ENCODE results near the gene DUSP9.

DUSP9 gene

DNA sequence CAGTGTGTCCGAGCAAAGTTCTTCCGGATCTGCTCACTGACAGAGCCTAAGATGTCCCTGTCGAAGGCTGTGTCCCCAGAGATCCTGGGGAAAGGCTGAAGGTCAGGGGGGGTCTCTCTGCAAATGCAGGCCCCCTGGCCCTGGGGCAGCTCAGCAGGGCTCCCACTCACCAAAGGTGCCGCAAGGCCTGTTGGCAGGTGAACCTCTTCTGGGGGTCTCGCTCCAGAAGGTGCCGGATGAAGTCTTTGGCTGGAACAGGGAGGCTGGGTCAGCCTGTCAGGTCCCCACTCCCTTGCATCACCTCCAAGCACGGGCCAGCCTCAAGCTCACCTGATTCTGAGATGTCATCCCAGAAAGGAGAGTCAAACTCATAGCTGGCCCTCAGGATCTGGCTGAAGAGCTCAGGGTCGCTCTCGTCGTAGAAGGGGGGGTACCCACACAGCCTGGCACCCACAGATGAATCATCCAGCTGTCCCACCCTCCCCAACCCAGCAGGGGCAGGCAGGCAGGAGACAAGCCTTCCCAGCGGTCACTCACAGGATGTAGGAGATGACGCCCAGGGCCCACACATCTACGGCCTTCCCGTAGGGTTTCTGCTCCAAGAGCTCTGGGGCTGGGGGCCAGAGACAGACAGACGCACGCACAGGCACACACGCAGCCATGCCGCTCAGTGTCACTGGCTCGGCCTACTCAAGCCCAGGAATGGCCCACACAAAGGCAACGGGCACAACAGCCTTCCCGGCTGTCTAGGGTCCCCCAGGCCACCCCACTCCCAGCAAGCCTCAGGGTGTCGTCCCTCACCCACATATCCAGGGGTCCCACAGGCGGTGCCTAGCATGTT is 24.0 kb downstream of the DUSP9 start:
- H3K4me2 ChIP-seq (ENCODE audit: low read length), result no peak overlapping the region
- no peaks in the 10 kb centered on the region for H3K4me1 ChIP-seq (ENCODE audit: control insufficient read depth, low read length)
- H4K20me1 ChIP-seq (ENCODE audit: control insufficient read depth, insufficient read depth, low read depth, low read length), result no peaks in the 10 kb centered on the region
- H3F3A ChIP-seq (ENCODE audit: control insufficient read depth, insufficient read depth), result no peaks in the 10 kb centered on the region
- H3K4me3 ChIP-seq (ENCODE audit: low read length), result no peak overlapping the region
- H3K9me3 ChIP-seq (ENCODE audit: control insufficient read depth, insufficient read depth, low read length), result no peaks in the 10 kb centered on the region
- no peaks in the 10 kb centered on the region for H3K36me3 ChIP-seq (ENCODE audit: control insufficient read depth, low read length)
- H3K27me3 ChIP-seq (ENCODE audit: control insufficient read depth, low read length), result no peaks in the 10 kb centered on the region
- no peaks in the 10 kb centered on the region for H3K79me2 ChIP-seq (ENCODE audit: control insufficient read depth, low read length)
- no peak overlapping the region for H3K27ac ChIP-seq (ENCODE audit: low read depth, low read length)
- TF ChIP-seq, protein P1, sequence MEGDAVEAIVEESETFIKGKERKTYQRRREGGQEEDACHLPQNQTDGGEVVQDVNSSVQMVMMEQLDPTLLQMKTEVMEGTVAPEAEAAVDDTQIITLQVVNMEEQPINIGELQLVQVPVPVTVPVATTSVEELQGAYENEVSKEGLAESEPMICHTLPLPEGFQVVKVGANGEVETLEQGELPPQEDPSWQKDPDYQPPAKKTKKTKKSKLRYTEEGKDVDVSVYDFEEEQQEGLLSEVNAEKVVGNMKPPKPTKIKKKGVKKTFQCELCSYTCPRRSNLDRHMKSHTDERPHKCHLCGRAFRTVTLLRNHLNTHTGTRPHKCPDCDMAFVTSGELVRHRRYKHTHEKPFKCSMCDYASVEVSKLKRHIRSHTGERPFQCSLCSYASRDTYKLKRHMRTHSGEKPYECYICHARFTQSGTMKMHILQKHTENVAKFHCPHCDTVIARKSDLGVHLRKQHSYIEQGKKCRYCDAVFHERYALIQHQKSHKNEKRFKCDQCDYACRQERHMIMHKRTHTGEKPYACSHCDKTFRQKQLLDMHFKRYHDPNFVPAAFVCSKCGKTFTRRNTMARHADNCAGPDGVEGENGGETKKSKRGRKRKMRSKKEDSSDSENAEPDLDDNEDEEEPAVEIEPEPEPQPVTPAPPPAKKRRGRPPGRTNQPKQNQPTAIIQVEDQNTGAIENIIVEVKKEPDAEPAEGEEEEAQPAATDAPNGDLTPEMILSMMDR (IDR thresholded peaks at IDR 0.05; ENCODE audit: low read depth, low read length, poor library complexity, severe bottlenecking), result no peak
- no peaks in the 10 kb centered on the region for H3K9me2 ChIP-seq (replicated peaks; ENCODE audit: control insufficient read depth, low read length)

DNA sequence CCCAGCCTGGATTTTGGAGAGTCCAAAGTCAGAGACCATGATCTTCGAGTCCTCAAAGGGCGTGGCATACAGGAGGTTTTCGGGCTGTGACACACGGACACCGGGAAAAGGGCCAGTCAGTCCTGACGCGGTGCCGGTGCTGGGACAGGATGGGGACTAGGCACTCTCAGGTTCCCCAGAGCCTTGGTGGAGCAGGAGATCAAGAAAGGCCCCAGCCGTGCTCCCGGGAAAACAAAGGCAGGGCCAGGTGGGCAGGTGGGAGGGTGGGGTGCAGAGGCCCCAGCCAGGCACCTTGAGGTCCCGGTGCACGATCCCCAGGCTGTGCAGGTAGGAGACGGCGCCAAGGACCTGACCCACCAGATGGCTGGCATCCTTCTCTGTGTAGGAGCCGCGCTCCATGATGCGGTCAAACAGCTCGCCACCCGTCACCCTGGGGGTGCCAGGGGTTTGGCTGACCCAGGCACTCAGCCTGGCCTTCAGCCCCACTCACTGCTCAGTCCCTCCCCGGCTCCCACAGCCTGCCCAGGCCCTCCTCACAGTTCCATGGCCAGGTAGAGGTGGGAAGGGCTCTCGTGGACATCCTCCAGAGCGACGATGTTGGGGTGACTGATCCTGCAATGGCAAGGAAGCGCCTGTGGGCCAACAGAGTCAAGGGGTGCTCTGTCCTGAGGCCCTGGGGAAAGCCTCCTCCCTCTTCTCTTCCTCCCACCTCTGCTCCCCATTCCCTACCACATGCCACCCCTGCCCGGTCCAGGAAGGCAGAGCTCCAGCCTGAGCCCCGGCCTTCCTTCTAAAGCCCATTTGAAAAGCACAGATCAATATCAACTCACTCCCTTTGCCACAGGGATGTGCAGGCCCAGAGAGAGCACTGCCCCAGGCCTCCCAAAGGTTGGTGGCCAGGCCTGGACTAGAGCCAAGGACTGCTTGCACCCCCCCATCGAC is 24.9 kb downstream of the DUSP9 start:
- Histone ChIP-seq H3F3A (ENCODE audit: control insufficient read depth, insufficient read depth) (no peaks in the 10 kb centered on the region), H3K27ac (ENCODE audit: low read depth, low read length) (no peak overlapping the region), H3K79me2 (ENCODE audit: control insufficient read depth, low read length) (no peaks in the 10 kb centered on the region), H3K9me3 (ENCODE audit: control insufficient read depth, insufficient read depth, low read length) (no peaks in the 10 kb centered on the region), H3K27me3 (ENCODE audit: control insufficient read depth, low read length) (no peaks in the 10 kb centered on the region), H4K20me1 (ENCODE audit: control insufficient read depth, insufficient read depth, low read depth, low read length) (no peaks in the 10 kb centered on the region), H3K4me3 (ENCODE audit: low read length) (no peak overlapping the region), H3K4me1 (ENCODE audit: control insufficient read depth, low read length) (no peaks in the 10 kb centered on the region), H3K9me2 (replicated peaks; ENCODE audit: control insufficient read depth, low read length) (no peaks in the 10 kb centered on the region), H3K36me3 (ENCODE audit: control insufficient read depth, low read length) (no peaks in the 10 kb centered on the region), H3K4me2 (ENCODE audit: low read length) (no peak overlapping the region)
- TF ChIP-seq, protein P1 (IDR thresholded peaks at IDR 0.05; ENCODE audit: low read depth, low read length, poor library complexity, severe bottlenecking), result no peak
- TF ChIP-seq EZH2phosphoT487 (IDR thresholded peaks at IDR 0.05; ENCODE audit: borderline replicate concordance, low read length), result no peak

DNA sequence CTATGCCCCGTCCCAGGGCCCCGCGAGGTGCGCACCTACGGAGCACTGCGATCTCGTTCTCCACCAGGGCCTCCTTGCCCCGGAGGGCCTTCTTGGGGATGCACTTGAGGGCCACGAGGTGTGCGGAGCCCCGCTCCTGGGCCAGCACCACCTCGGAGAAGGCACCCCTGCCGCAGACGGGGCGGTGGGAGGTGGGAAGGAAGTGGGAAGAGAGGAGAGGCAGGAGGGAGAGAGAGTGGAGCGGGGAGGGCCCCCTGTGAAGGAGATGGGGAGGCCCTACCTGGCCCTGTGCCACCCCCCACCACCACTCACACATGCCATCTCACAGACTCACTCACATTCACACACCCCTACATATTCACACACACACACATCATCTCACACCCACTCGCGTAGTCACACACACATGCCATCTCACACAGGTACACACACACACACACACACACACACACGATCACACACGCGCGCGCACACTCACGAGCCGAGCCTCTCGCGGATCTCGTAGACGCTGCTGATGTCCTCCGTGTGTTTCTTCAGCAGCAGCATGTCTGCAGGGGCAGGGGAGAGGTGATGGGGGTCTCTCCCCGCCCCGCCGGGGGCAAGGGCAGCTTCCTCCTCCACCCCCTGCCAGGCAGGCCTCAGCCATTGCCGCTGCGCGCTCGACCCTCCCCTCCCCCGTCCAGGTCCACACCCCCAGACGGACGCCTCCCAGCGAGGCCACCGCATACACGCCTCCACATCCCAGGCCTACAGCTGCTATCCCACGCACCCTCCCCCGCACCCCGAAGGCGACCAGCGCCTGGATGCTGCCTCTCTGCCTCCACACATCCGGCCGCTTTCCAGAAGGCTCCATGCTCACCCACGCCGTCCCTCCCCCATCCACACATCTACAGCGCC is 25.8 kb downstream of the DUSP9 start:
- no peak for TF ChIP-seq EZH2phosphoT487 (IDR thresholded peaks at IDR 0.05; ENCODE audit: borderline replicate concordance, low read length)
- TF ChIP-seq, protein P1 (IDR thresholded peaks at IDR 0.05; ENCODE audit: low read depth, low read length, poor library complexity, severe bottlenecking), result no peak
- Histone ChIP-seq H3K9me2 (replicated peaks; ENCODE audit: control insufficient read depth, low read length) (no peaks in the 10 kb centered on the region), H3F3A (ENCODE audit: control insufficient read depth, insufficient read depth) (no peaks in the 10 kb centered on the region), H3K27ac (ENCODE audit: low read depth, low read length) (no peak overlapping the region), H3K9me3 (ENCODE audit: control insufficient read depth, insufficient read depth, low read length) (no peaks in the 10 kb centered on the region), H3K36me3 (ENCODE audit: control insufficient read depth, low read length) (no peaks in the 10 kb centered on the region), H3K4me1 (ENCODE audit: control insufficient read depth, low read length) (no peaks in the 10 kb centered on the region), H3K27me3 (ENCODE audit: control insufficient read depth, low read length) (no peaks in the 10 kb centered on the region), H3K4me2 (ENCODE audit: low read length) (no peak overlapping the region), H3K79me2 (ENCODE audit: control insufficient read depth, low read length) (no peaks in the 10 kb centered on the region), H4K20me1 (ENCODE audit: control insufficient read depth, insufficient read depth, low read depth, low read length) (no peaks in the 10 kb centered on the region), H3K4me3 (ENCODE audit: low read length) (no peak overlapping the region)

Measured in DOHH2 (cell line).